BJ (cell line): ENCODE data around the gene TMEM19. TPM values are rescaled to one million over a fixed set of nuclear protein-coding genes. Genes with fewer than 3 reads are reported as not detected.

Source experiments
- CTCF ChIA-PET: fragments of 350-600 bp; formaldehyde crosslinking; extraction: SDS; loops from one replicate; lab custom pipeline; 2021; ENCODE audit warnings: antibody characterized with exemption, inconsistent platforms; lab: Yijun Ruan, JAX
- POLR2A ChIA-PET: fragments of 300-600 bp; sonication (Branson Sonifier 250); formaldehyde crosslinking; extraction: SDS; loops from one replicate; lab custom pipeline; 2021; ENCODE audit warnings: antibody characterized with exemption; lab: Charles Lee
- DNase-seq: peaks from one replicate; pipeline ENCODE4 v3.0.0-alpha.2; 2011; ENCODE audit warnings: low read depth
- H3K27me3 ChIP-seq: 2 replicates; pipeline ENCODE4 v1.6.0; 2011; ENCODE audit warnings: low read length; ENCODE audit not compliant: control insufficient read depth, insufficient read depth
- H3K36me3 ChIP-seq: 2 replicates; pipeline ENCODE4 v1.5.1; 2011; ENCODE audit warnings: low read length; ENCODE audit not compliant: control insufficient read depth, insufficient read depth
- H3K4me3 ChIP-seq: 2 replicates; pipeline ENCODE4 v1.5.1; 2011; ENCODE audit warnings: low read depth, mild to moderate bottlenecking, control low read depth, low read length
- polyA plus RNA-seq: library from polyadenylated mRNA; depleted of rRNA; stranded (reverse); fragments of >200 nt; gene quantifications from 2 replicates; pipeline ENCODE4 v1.2.3, GENCODE V29; 2011
- TF ChIP-seq, protein P1 (sequence below): IDR thresholded peaks from 2 replicates; pipeline ENCODE4 v1.5.1; 2011; ENCODE audit warnings: low read depth, mild to moderate bottlenecking, control low read depth, inconsistent platforms, low read length, moderate library complexity; ENCODE audit not compliant: insufficient read depth

TMEM19 gene
- polyA plus RNA-seq, 1 experiment, result 18.4 TPM

DNA sequence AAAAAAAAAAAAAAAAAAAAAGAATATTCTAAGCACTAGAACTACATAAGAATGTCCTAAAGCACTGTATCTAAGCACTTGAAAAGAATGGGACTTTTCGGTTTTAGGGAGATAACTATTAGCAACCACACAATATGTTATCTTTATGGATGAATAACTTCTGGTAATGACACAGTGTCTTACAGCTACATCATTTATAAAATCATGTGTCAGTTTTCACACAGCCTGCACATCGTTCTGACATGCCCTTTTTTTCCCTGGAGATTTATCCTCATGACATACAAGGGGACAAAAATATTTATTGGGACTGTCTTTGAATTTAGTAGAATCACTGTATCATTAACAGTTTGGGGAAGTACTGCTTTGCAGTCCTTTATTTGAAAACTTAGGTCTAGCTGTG, 17.3 kb downstream of the TMEM19 start:
- TF ChIP-seq, protein P1, sequence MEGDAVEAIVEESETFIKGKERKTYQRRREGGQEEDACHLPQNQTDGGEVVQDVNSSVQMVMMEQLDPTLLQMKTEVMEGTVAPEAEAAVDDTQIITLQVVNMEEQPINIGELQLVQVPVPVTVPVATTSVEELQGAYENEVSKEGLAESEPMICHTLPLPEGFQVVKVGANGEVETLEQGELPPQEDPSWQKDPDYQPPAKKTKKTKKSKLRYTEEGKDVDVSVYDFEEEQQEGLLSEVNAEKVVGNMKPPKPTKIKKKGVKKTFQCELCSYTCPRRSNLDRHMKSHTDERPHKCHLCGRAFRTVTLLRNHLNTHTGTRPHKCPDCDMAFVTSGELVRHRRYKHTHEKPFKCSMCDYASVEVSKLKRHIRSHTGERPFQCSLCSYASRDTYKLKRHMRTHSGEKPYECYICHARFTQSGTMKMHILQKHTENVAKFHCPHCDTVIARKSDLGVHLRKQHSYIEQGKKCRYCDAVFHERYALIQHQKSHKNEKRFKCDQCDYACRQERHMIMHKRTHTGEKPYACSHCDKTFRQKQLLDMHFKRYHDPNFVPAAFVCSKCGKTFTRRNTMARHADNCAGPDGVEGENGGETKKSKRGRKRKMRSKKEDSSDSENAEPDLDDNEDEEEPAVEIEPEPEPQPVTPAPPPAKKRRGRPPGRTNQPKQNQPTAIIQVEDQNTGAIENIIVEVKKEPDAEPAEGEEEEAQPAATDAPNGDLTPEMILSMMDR, result no peak
- DNase-seq, result no peak
- ChIA-PET POLR2A (no interaction called here), CTCF (interaction anchor here (0.6 to 1.1 kb wide), 2 partner anchors 76 to 1107 kb away, joined by 3 to 5 read pairs; no protein-coding TSS in a partner anchor)
- H3K27me3 ChIP-seq, result no peaks in the 10 kb centered on the region
- no peak overlapping the region for H3K4me3 ChIP-seq
- no peaks in the 10 kb centered on the region for H3K36me3 ChIP-seq

DNA sequence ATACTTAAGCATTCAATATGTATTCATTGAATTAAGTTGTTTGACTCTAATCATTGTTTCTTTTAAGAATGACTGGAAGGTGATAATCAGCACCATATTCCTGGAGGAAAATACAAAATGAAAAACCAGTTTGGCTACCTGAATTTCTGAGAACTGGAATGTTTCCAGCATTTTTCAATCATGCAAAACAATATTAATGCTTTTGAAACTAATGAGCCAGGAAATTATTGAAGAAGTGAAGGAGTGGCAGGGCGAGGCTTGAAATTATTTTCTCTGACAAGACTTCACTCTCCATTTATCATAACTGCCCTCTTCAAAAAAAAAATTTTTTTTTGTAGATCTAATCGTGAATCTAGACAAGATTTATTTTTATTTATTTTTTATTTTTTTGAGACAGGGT, 19.0 kb downstream of the TMEM19 start:
- DNase-seq, result no peak
- CTCF ChIA-PET, result no interaction called here
- Histone ChIP-seq H3K27me3 (no peaks in the 10 kb centered on the region), H3K4me3 (no peak overlapping the region), H3K36me3 (no peaks in the 10 kb centered on the region)
- POLR2A ChIA-PET, result no interaction called here
- TF ChIP-seq, protein P1, result no peak

DNA sequence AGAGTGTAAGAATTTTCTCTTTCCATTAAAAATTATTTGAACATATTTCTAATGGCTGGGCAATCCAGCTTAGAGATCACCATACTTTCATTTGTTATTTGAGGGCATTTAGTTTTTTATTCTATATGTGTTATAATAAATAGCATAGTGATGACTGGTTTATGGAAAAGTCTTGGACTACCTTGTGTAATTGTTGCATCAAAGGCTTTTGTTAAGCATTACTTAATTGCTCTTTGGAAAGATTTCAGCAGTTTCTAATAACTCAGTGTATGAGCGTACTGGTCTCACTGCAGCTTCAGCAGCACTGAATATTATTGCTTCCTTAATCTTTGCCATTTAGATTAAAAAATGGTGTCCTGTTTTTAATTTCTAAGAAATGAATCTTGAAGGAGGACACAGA, 22.8 kb downstream of the TMEM19 start:
- Histone ChIP-seq H3K27me3 (no peaks in the 10 kb centered on the region), H3K36me3 (no peaks in the 10 kb centered on the region), H3K4me3 (no peak overlapping the region)
- CTCF ChIA-PET, result interaction anchor here (0.7 to 1.5 kb wide), 3 partner anchors 22 to 293 kb away, joined by 3 read pairs; partner anchors contain the start of gene TMEM19
- POLR2A ChIA-PET, result no interaction called here
- DNase-seq, result no peak
- TF ChIP-seq, protein P1, result no peak

DNA sequence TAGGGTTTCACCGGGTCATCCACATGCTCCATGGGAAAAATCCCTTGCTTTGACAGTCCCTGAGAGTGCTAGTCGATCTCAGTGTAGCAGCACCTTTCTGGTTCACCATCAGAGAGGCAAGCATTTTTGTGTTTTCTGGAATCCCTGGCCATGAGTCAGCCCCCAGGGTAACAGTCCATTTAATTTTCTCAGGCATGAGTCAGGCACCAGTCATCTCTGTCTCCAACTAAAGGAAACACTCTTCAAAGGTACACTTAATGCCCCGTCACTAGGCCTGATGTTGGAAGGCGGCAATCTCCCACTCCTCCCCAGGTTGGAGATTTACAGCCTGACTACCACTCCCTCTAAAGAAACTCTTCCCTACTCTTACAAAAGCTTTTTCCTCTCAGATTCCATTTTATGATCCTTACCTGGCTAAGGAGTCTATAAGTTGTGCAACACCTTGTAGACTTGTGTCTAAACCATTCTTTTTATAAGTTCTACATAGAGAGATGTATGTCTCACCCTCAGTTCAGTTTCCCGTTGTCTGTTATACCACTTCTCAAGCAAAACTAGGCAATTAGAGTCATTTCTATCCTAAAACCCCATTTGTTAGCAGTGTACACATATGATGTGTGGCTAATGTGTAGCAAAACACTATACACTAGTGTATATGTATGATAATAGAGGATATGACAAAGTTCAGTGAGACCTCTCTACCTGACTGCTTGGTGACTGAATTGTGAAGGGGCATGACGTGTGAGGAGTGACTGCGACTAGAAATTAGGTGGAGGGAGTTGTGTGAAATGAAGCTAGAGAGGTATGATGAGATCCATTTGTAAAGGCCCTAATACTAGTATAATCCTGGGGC, 24.6 kb downstream of the TMEM19 start:
- POLR2A ChIA-PET, result no interaction called here
- DNase-seq, result peak; percentile 45
- Histone ChIP-seq H3K4me3 (no peak overlapping the region), H3K36me3 (no peaks in the 10 kb centered on the region), H3K27me3 (no peaks in the 10 kb centered on the region)
- CTCF ChIA-PET, result interaction anchor here (0.6 kb wide), 1 partner anchor 20 kb away, joined by 3 read pairs; no protein-coding TSS in a partner anchor
- TF ChIP-seq, protein P1, result no peak

DNA sequence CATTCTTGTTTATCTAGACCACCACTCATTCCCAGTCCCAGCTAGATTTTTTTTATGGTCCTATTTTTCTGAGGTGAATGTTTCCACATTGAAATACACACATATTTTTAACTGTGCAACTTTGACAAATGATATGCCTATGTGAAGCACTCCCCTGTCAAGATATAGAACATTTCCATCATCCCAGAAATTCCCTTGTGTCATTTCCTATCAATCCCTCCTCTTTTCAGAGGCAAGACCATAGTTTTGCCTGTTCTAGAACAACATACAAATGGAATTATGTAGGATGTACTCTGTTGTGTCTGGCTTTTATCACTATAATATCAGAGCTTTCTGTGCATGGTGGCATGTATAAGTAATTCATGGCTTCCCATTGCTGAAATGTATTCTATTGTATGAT, 32.7 kb downstream of the TMEM19 start:
- CTCF ChIA-PET, result interaction anchor here (1.0 kb wide), 2 partner anchors 28 to 82 kb away, joined by 3 to 4 read pairs; no protein-coding TSS in a partner anchor
- POLR2A ChIA-PET, result no interaction called here
- no peak for DNase-seq
- Histone ChIP-seq H3K36me3 (no peaks in the 10 kb centered on the region), H3K27me3 (no peaks in the 10 kb centered on the region), H3K4me3 (no peak overlapping the region)
- TF ChIP-seq, protein P1, result no peak
